SK-N-DZ (cell line): ENCODE results near the gene SLC14A1.

ENCODE experiments used
- DNase-seq: peaks from one replicate; pipeline ENCODE4 v3.0.0-alpha.2; 2015; ENCODE audit warnings: low spot score
- small RNA-seq, 2 experiments: library from RNA; depleted of rRNA; stranded (forward); fragments of <200 nt; gene quantifications; one replicate each; pipeline ENCODE3, GENCODE V24; 2014

Gene SLC14A1

GRCh38 chr18:45793264-45793965 is 69.4 kb downstream of the SLC14A1 start:
- DNase-seq = no peak

DNA sequence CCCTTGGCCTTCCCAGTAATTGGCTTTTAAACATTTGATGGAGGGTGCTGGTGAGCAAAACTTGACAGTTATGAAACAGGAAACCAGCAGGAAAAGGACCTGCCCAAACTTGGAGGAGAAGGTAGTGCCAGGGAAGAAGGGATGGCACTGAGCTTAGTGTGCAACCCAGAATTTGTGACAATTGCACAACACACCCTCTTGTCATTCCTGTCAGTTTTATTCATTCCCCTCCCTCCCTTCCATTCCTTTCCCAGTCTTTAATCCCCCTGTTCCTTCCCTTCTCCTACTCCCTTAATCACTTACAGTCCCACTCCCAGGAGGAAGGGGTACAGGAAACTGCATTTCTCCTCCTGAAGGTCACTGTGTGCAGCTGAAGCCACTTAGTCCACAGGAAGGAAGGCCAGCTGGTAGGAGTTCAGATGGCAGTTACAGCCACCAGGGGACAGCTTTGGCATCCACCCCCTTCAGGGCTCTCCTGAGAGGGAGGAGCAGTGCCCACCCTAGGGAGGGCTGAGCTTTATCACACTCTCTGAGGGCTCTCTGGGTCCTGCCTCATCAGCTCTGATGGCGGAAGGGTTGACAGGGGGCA is 77.5 kb downstream of the SLC14A1 start:
- no peak for DNase-seq

Small RNA genes lying within 50 kb of the gene (small RNA-seq; reads per million reads assigned to genes)
- 0 reads per million in 2 experiments for gene AC087685.1
